Peyer's patch (tissue), 4 donors: ENCODE data around the gene CTR9. TPM values are rescaled to one million over a fixed set of nuclear protein-coding genes. Genes with fewer than 3 reads are reported as not detected.

Experiments used
- DNase-seq, 3 donors: peaks; one replicate each; pipeline ENCODE4 v3.0.0-alpha.2; 2017 to 2019
- H3K27ac ChIP-seq, 4 donors: fragments of 200-600 bp; sonication (generic); one replicate each; pipeline ENCODE4 v1.5.1; 2016 to 2019
- H3K27me3 ChIP-seq, 2 donors: fragments of 200-600 bp; sonication (generic); one replicate each; pipeline ENCODE4 v1.5.1; 2019
- H3K36me3 ChIP-seq, 3 donors: fragments of 200-600 bp; sonication (generic); one replicate each; pipeline ENCODE4 v1.5.1; 2016 to 2019
- H3K4me1 ChIP-seq, 4 donors: fragments of 200-600 bp; sonication (generic); one replicate each; pipeline ENCODE4 v1.5.1; 2016 to 2019
- H3K4me3 ChIP-seq, 4 donors: fragments of 200-600 bp; sonication (generic); 1 replicate in 3 of 4; 2 replicates in 1 of 4; pipeline ENCODE4 v1.5.1; 2016 to 2019; ENCODE audit warnings: mild to moderate bottlenecking in 1 of 4
- H3K9me3 ChIP-seq, 4 donors: fragments of 200-600 bp; sonication (generic); one replicate each; pipeline ENCODE4 v1.5.1; 2016 to 2019; ENCODE audit warnings: mild to moderate bottlenecking in 1 of 4
- POLR2A ChIP-seq, 2 donors: fragments of 450-650 bp; IDR thresholded peaks; one replicate each; pipeline ENCODE4 v1.5.1; 2017; ENCODE audit warnings: antibody characterized with exemption in 2 of 2, mild to moderate bottlenecking in 2 of 2, moderate library complexity in 2 of 2
- total RNA-seq, 4 donors: library from RNA; depleted of rRNA; stranded (reverse); fragments of >200 nt; gene quantifications; one replicate each; pipeline ENCODE4 v1.1.0, GENCODE V29; 2016
- TF ChIP-seq, protein P1 (sequence below), 6 experiments: fragments of 450-650 bp in 4 of 6; fragments of 200-600 bp in 2 of 6; sonication (generic) in 1 of 6; IDR thresholded peaks; one replicate each; pipeline ENCODE4 v1.5.1; 2017 to 2019; ENCODE audit warnings: antibody characterized with exemption in 6 of 6, mild to moderate bottlenecking in 3 of 6, moderate library complexity in 1 of 6

CTR9 gene
- total RNA-seq, 4 donors from 2014 or later, result 15.0 to 31.0 (median 22.4) TPM

DNA sequence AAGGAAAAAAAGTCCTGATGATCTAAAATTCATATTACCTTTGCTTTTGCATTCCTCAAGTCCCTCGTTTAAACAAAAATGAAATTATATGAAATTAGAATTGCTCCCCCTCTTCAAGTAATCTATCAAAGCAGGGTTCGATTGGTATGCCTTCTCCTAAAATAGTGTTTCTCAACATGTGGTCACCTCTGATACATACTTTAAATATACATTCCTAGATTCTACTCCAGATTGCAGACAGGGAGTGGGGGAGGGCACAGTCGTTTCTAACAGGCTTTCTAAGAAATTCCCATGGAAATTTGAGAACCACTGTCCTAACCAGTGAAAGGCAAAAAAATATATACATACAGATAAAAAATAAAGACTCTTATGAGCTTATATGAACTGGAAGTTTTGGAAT lies 34.9 kb upstream of the CTR9 start:
- Histone ChIP-seq H3K4me3 (no peak overlapping the region), H3K36me3 (no peaks in the 10 kb centered on the region), H3K4me1 (no peaks in the 10 kb centered on the region), H3K27ac (no peak overlapping the region), H3K9me3 (no peaks in the 10 kb centered on the region), H3K27me3 (no peaks in the 10 kb centered on the region)
- TF ChIP-seq, protein P1, sequence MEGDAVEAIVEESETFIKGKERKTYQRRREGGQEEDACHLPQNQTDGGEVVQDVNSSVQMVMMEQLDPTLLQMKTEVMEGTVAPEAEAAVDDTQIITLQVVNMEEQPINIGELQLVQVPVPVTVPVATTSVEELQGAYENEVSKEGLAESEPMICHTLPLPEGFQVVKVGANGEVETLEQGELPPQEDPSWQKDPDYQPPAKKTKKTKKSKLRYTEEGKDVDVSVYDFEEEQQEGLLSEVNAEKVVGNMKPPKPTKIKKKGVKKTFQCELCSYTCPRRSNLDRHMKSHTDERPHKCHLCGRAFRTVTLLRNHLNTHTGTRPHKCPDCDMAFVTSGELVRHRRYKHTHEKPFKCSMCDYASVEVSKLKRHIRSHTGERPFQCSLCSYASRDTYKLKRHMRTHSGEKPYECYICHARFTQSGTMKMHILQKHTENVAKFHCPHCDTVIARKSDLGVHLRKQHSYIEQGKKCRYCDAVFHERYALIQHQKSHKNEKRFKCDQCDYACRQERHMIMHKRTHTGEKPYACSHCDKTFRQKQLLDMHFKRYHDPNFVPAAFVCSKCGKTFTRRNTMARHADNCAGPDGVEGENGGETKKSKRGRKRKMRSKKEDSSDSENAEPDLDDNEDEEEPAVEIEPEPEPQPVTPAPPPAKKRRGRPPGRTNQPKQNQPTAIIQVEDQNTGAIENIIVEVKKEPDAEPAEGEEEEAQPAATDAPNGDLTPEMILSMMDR (IDR thresholded peaks at IDR 0.05), result no peak
- TF ChIP-seq POLR2A (IDR thresholded peaks at IDR 0.05), result no peak
- DNase-seq, result no peak

DNA sequence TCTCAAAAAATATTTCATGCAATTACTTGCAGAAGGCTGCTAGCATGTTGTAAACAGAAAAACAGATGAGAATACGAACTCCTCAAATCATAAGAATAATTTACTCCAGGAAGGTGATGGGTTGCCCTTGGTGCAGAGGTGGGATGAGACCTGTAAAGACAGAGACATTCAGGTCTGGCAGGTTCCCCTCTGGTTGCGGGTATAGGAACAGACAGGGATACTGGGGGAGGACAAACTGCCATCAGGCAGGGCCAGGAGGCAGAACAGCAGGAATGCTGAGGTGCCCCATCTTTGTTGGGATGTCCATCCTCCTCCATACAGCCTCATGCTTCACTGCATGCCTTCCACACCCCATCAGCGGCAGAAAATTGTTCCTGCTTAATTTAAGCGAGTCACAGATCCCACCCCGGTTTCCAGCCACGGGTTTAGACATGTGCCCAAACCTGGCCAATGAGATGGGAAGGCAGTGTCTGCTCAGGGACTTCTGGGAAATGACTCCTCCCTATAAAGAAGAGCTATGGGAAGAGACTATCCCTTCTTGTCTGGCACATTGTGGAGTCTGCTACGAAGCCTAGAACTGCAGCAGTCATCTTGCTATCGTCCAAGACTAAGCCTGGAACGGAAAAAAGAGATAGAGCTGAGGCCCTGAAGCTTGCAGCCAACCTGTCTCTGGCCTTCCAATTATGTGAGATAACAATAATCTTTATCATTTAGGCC lies 34.3 kb upstream of the CTR9 start:
- H3K9me3 ChIP-seq, result no peaks in the 10 kb centered on the region
- no peak overlapping the region for H3K27ac ChIP-seq
- no peak for DNase-seq
- no peaks in the 10 kb centered on the region for H3K36me3 ChIP-seq
- H3K4me3 ChIP-seq, result no peak overlapping the region
- TF ChIP-seq POLR2A (IDR thresholded peaks at IDR 0.05), result no peak
- TF ChIP-seq, protein P1 (IDR thresholded peaks at IDR 0.05), result no peak
- H3K4me1 ChIP-seq, result no peaks in the 10 kb centered on the region
- no peaks in the 10 kb centered on the region for H3K27me3 ChIP-seq

DNA sequence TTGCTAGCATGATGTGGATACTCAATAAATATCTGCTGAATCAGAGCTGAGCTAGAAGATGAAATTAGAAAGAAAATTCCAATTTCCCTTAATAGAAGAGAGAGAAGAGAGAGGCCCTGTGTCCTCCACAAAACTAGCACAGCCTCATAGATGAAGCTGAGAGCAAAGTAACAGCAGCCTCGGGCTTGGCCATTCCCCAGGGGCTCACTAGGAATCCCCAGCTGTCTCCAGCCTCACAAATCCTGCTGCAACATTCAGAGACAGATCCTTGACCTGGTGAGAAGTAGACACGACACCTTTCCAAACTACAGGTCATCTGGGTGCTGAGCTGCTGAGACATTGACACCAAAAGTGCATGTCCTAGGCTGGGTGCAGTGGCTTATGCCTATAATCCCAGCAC lies 31.4 kb upstream of the CTR9 start:
- TF ChIP-seq POLR2A (IDR thresholded peaks at IDR 0.05), result no peak
- TF ChIP-seq, protein P1 (IDR thresholded peaks at IDR 0.05), result no peak
- no peak overlapping the region for H3K27ac ChIP-seq
- no peaks in the 10 kb centered on the region for H3K4me1 ChIP-seq
- no peak for DNase-seq
- H3K4me3 ChIP-seq, result no peak overlapping the region
- no peaks in the 10 kb centered on the region for H3K27me3 ChIP-seq
- H3K9me3 ChIP-seq, result no peaks in the 10 kb centered on the region
- H3K36me3 ChIP-seq, result no peaks in the 10 kb centered on the region

DNA sequence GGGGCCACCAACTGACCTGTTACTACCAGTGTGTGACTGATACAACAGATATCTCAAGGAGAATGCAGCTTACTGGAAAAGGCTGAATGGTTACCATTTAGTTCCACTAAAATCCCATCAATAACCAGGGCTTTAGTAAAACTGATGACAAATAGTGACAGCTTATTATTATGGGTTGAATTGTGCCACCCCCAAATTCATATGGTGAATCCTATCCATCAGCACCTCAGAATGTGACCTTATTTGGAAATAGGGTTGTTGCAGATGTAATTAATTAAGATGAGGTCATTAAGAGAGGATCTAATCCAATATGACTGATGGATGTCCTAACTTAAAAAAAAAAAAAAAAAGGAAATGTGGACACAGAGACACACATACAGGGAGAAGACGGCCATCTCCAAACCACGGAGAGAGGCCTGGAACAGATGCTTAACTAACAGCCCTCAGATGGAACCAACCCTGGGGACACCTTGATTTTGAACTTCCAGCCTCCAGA lies 30.1 kb upstream of the CTR9 start:
- H3K36me3 ChIP-seq, result no peaks in the 10 kb centered on the region
- H3K27me3 ChIP-seq, result no peaks in the 10 kb centered on the region
- H3K9me3 ChIP-seq, result no peaks in the 10 kb centered on the region
- DNase-seq, result no peak
- TF ChIP-seq POLR2A (IDR thresholded peaks at IDR 0.05), result no peak
- TF ChIP-seq, protein P1 (IDR thresholded peaks at IDR 0.05), result no peak
- H3K4me3 ChIP-seq, result no peak overlapping the region
- H3K27ac ChIP-seq, result no peak overlapping the region
- no peaks in the 10 kb centered on the region for H3K4me1 ChIP-seq

DNA sequence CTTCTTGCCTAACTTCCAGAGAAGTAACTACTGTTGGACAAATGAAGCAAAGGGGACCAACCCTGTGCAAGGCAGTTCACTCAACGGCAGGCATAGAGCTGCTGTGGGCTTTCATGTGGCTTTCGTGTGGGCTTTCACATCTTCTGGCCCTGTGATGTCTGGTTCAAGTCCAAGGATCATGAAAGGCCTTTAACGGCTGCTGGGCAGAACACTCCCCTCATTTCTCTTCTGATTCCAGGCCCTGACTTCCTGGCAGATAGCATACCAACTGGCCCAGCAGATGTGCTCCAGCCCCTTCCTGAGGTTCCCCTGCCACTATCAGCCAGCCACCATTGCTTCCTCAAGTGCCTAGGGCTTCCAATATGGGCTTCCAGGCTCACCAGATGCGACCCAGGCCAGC lies 28.7 kb upstream of the CTR9 start:
- Histone ChIP-seq H3K9me3 (no peaks in the 10 kb centered on the region), H3K27me3 (no peaks in the 10 kb centered on the region), H3K36me3 (no peaks in the 10 kb centered on the region), H3K4me3 (no peak overlapping the region), H3K4me1 (no peaks in the 10 kb centered on the region), H3K27ac (no peak overlapping the region)
- TF ChIP-seq, protein P1 (IDR thresholded peaks at IDR 0.05), result no peak
- TF ChIP-seq POLR2A (IDR thresholded peaks at IDR 0.05), result no peak
- no peak for DNase-seq
